ENCODE measurements around the gene FAM163B.

The FAM163B gene

DNA sequence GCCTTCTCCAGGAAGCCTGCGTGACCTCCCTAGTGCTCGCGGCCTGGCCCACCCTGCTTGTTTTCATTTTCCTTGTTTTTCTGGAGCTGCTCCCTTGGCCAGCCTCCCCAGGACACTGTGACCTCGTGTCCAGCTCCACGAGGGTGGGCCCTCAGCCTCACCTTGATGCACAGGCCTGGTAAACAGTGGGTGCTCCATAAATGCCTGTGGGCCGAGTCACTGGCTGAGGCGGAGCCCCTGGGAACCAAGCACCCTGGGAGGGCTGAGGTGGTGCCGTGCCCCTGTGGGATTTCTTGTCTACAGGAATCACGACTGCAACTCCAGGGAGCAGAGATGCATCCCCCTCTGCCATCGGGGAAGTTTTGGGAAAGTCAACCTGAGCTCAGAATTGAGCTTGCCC lies 17.2 kb downstream of the FAM163B start:
- Histone ChIP-seq H3K4me3 (ENCODE audit: low read length in 2 of 2) (no peak overlapping the region), H3K36me3 (ENCODE audit: control insufficient read depth in 2 of 2, insufficient read depth in 2 of 2, low read length in 2 of 2) (no peaks in the 10 kb centered on the region), H3K27me3 (ENCODE audit: control insufficient read depth in 2 of 2, insufficient read depth in 2 of 2, low read length in 2 of 2) (no peaks in the 10 kb centered on the region), H3K27ac (ENCODE audit: low read depth in 2 of 2, low read length in 2 of 2) (no peak overlapping the region), H3K9ac (ENCODE audit: low read depth in 1 of 2, low read length in 2 of 2) (no peak overlapping the region), H3K4me1 (ENCODE audit: control insufficient read depth in 2 of 2, insufficient read depth in 2 of 2, low read length in 2 of 2) (no peaks in the 10 kb centered on the region), H3K9me3 (ENCODE audit: control insufficient read depth in 2 of 2, low read length in 2 of 2) (peaks cover 0 to 3% of the 10 kb centered on the region in 2 donors)

DNA sequence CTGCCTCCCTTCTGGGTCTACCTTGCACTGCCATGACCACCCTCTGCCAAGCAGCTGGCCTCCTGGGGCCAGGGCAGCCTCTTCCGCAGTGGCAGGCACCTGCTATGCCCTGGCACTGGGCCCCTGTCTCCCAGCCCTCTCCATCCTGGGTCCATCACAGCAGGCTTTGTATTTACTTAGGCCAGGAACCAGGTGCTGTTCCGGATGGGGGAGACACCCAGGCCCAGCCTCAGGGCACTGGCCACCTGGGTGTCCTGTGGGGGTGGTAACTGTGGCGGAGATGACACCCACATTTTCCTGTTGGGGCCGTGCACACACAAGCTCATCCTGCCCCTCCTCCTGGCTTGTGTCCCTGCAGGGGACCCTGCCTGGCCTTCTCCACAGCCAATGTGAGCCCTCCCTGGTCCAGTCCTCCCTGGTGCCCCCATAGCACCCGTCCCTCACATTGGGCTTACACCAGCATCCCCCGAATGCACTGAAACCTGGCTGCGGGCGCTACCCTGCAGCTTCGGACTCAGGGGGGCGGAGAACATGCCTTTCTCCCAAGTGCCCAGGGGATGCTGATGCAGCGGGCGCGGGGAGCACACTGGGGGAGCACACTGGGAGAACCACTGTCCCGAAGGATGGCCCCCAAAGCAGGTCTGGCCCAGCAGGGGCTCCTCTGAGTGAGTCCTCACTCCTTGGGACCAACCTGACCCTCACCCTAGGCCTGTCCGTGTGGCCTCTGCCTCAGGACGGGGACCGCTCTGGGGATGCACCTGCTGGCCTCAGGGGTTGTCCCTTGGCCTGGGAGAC lies 17.9 kb downstream of the FAM163B start:
- Histone ChIP-seq H3K4me3 (ENCODE audit: low read length in 2 of 2) (no peak overlapping the region), H3K27ac (ENCODE audit: low read depth in 2 of 2, low read length in 2 of 2) (no peak overlapping the region), H3K9me3 (ENCODE audit: control insufficient read depth in 2 of 2, low read length in 2 of 2) (peaks cover 0 to 2% of the 10 kb centered on the region in 2 donors), H3K9ac (ENCODE audit: low read depth in 1 of 2, low read length in 2 of 2) (no peak overlapping the region), H3K27me3 (ENCODE audit: control insufficient read depth in 2 of 2, insufficient read depth in 2 of 2, low read length in 2 of 2) (no peaks in the 10 kb centered on the region), H3K4me1 (ENCODE audit: control insufficient read depth in 2 of 2, insufficient read depth in 2 of 2, low read length in 2 of 2) (no peaks in the 10 kb centered on the region), H3K36me3 (ENCODE audit: control insufficient read depth in 2 of 2, insufficient read depth in 2 of 2, low read length in 2 of 2) (no peaks in the 10 kb centered on the region)

DNA sequence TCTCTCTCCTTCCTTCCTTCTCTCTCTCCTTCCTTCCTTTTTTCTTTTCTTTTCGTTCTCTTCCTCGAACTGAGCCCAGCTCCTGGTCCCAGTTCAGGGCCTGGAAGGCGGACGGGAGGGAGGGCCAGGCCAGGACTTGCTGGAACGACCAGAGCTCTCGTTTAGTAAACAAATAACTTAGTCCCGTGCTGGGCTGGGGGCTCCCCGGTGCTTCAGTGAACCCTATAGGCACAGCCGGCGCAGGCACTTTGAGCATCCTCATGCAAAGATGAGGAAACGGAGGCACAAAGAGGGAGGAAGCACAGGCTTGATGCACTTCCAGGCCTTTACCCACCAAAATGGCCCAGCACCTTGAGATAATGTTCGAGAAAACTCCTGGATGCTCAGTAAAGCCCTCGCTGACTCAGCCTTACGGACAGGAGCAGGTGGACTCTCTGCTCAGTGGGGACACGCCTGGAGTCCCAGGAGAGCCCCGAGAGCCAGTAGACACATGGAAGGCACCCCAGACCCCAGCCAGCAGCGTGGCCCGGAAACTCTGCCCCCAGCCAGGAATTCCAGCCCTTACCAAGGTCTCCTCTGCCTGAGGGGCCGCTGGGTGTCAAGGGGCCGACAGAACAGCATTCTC lies 18.8 kb downstream of the FAM163B start:
- no peak overlapping the region for H3K4me3 ChIP-seq (ENCODE audit: low read length in 2 of 2)
- H3K27me3 ChIP-seq (ENCODE audit: control insufficient read depth in 2 of 2, insufficient read depth in 2 of 2, low read length in 2 of 2), result peaks cover 4 to 5% of the 10 kb centered on the region in 2 donors
- H3K27ac ChIP-seq (ENCODE audit: low read depth in 2 of 2, low read length in 2 of 2), result no peak overlapping the region
- peaks cover 2 to 4% of the 10 kb centered on the region in 2 donors for H3K4me1 ChIP-seq (ENCODE audit: control insufficient read depth in 2 of 2, insufficient read depth in 2 of 2, low read length in 2 of 2)
- no peak overlapping the region for H3K9ac ChIP-seq (ENCODE audit: low read depth in 1 of 2, low read length in 2 of 2)
- H3K9me3 ChIP-seq (ENCODE audit: control insufficient read depth in 2 of 2, low read length in 2 of 2), result peaks cover 0 to 2% of the 10 kb centered on the region in 2 donors
- no peaks in the 10 kb centered on the region for H3K36me3 ChIP-seq (ENCODE audit: control insufficient read depth in 2 of 2, insufficient read depth in 2 of 2, low read length in 2 of 2)

DNA sequence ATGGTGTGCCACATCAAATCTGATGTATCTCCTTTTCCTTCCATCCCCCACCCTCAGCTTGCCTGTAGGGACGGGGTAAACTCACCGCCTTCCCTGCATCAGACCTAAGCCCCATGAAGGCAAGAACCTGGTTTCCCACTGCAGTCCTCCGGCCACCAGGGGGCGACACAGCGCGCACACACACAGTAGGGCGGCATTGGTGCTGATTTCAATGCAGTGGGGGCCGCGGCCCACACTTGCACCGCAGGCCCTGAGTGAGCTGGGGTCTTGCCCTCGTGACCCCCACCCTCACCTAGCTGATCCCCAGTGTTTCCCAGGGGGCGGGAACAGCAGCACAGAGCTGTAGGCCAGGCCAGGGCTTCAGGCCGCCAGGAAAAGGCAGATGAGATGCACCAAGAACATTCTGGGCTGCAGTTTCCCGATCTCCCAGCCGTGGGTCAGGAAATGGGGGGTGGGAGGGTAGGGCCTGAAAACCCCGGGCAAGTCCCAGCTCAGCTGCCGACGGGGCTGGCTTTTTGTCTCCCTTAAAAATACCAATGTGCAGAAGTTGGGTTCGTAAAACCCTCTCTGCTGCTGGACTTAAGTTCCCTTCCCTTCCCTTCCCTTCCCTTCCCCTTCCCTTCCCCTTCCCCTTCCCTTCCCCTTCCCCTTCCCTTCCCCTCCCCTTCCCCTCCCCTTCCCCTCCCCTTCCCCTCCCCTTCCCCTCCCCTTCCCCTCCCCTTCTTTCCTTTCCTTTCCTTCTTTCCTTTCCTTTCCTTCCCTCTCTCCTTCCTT lies 19.5 kb downstream of the FAM163B start:
- no peak overlapping the region for H3K9ac ChIP-seq (ENCODE audit: low read depth in 1 of 2, low read length in 2 of 2)
- H3K27me3 ChIP-seq (ENCODE audit: control insufficient read depth in 2 of 2, insufficient read depth in 2 of 2, low read length in 2 of 2), result peaks cover 4 to 5% of the 10 kb centered on the region in 2 donors
- H3K27ac ChIP-seq (ENCODE audit: low read depth in 2 of 2, low read length in 2 of 2), result no peak overlapping the region
- H3K4me3 ChIP-seq (ENCODE audit: low read length in 2 of 2), result no peak overlapping the region
- peaks cover 9 to 11% of the 10 kb centered on the region in 2 donors for H3K4me1 ChIP-seq (ENCODE audit: control insufficient read depth in 2 of 2, insufficient read depth in 2 of 2, low read length in 2 of 2)
- H3K36me3 ChIP-seq (ENCODE audit: control insufficient read depth in 2 of 2, insufficient read depth in 2 of 2, low read length in 2 of 2), result no peaks in the 10 kb centered on the region
- H3K9me3 ChIP-seq (ENCODE audit: control insufficient read depth in 2 of 2, low read length in 2 of 2), result peaks cover 0 to 2% of the 10 kb centered on the region in 2 donors

DNA sequence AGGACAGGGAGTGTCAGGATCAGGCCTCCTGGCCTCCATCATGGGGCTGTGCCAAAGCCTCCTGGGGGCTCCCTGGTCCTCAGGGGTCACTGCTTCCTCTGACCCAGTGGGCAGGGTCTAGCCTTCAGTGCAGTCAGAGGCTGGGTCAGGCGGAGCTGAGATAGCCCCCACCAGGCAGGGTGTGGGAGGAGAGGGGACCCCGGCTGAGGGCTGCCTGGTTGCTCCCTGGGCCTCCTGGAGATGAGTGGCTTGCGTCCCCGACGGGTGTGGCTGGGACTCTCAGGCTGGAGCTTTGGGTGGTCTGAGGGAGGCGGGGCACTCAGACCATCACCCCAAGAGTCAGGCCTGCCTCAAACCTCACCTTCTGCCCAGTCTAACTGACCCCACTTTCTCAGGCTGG lies 21.7 kb downstream of the FAM163B start:
- no peak overlapping the region for H3K9ac ChIP-seq (ENCODE audit: low read depth in 1 of 2, low read length in 2 of 2)
- no peak overlapping the region for H3K27ac ChIP-seq (ENCODE audit: low read depth in 2 of 2, low read length in 2 of 2)
- no peaks in the 10 kb centered on the region for H3K36me3 ChIP-seq (ENCODE audit: control insufficient read depth in 2 of 2, insufficient read depth in 2 of 2, low read length in 2 of 2)
- no peak overlapping the region for H3K4me3 ChIP-seq (ENCODE audit: low read length in 2 of 2)
- peaks cover 0 to 2% of the 10 kb centered on the region in 2 donors for H3K9me3 ChIP-seq (ENCODE audit: control insufficient read depth in 2 of 2, low read length in 2 of 2)
- peaks cover 4 to 5% of the 10 kb centered on the region in 2 donors for H3K27me3 ChIP-seq (ENCODE audit: control insufficient read depth in 2 of 2, insufficient read depth in 2 of 2, low read length in 2 of 2)
- peaks cover 15 to 22% of the 10 kb centered on the region in 2 donors for H3K4me1 ChIP-seq (ENCODE audit: control insufficient read depth in 2 of 2, insufficient read depth in 2 of 2, low read length in 2 of 2)

DNA sequence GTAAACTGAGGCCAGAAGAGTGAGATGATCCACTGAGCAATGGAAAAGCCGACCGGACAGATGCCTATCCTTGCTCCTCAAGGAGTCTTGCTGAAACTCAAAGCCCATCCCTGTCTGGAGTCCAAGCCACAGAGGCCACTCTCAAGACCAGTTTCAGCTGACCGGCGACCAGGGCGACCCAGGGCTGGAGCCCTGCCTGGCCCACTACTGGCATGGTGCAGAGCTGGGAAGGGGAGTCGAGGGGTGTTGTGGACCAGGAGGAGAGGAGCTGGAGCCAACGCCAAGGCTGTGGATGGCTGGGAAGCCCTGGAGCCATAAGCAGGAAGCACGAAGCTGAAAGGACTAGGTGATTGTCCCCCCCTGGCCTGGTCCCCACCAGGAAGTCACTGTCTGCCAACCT lies 22.1 kb downstream of the FAM163B start:
- peaks cover 0 to 2% of the 10 kb centered on the region in 2 donors for H3K9me3 ChIP-seq (ENCODE audit: control insufficient read depth in 2 of 2, low read length in 2 of 2)
- no peak overlapping the region for H3K27ac ChIP-seq (ENCODE audit: low read depth in 2 of 2, low read length in 2 of 2)
- H3K27me3 ChIP-seq (ENCODE audit: control insufficient read depth in 2 of 2, insufficient read depth in 2 of 2, low read length in 2 of 2), result peaks cover 4 to 5% of the 10 kb centered on the region in 2 donors
- peaks cover 15 to 22% of the 10 kb centered on the region in 2 donors for H3K4me1 ChIP-seq (ENCODE audit: control insufficient read depth in 2 of 2, insufficient read depth in 2 of 2, low read length in 2 of 2)
- H3K36me3 ChIP-seq (ENCODE audit: control insufficient read depth in 2 of 2, insufficient read depth in 2 of 2, low read length in 2 of 2), result no peaks in the 10 kb centered on the region
- H3K9ac ChIP-seq (ENCODE audit: low read depth in 1 of 2, low read length in 2 of 2), result no peak overlapping the region
- no peak overlapping the region for H3K4me3 ChIP-seq (ENCODE audit: low read length in 2 of 2)

DNA sequence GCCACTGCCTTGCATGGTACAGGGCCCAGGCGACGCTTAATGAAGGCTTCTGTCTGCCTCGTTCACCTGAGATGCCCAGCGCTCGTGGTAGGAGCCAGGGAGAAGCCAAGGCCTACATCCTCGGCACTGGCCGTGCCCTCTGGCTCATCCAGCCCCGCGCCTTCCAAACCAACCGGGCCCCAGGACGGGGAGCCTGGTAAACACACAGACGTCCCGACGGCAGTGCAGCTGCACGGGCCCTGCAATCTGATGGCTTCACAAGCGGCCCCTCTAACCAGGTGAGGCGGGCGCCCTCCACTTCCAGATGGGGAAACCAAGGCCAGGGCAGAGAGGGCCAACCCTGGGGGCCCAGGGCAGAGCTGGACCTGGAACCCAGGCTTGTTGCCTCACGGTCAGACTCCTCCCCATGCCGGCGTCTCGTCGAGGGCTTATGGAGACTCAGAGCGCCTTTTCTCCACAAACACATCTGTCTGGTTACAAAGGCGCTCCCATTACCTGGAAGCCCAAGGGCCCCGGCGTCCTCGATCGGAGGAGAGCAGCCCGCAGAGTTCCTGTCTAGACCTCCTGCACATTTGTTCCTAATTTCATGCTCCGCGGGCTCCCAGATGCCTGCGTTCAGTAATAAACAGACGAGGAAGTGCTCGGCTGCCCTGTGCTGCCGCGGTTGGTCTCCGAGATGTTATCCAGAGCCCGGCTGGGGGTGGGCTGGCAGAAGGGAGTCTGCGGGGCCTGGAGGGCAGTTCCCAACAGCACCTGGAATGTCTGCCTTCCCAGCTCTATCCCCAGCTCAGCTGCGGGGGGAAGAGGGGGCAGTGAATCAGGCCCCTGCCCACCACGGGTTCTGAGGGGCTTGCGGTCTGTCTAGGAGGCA lies 23.5 kb downstream of the FAM163B start:
- peaks cover 4 to 5% of the 10 kb centered on the region in 2 donors for H3K27me3 ChIP-seq (ENCODE audit: control insufficient read depth in 2 of 2, insufficient read depth in 2 of 2, low read length in 2 of 2)

DNA sequence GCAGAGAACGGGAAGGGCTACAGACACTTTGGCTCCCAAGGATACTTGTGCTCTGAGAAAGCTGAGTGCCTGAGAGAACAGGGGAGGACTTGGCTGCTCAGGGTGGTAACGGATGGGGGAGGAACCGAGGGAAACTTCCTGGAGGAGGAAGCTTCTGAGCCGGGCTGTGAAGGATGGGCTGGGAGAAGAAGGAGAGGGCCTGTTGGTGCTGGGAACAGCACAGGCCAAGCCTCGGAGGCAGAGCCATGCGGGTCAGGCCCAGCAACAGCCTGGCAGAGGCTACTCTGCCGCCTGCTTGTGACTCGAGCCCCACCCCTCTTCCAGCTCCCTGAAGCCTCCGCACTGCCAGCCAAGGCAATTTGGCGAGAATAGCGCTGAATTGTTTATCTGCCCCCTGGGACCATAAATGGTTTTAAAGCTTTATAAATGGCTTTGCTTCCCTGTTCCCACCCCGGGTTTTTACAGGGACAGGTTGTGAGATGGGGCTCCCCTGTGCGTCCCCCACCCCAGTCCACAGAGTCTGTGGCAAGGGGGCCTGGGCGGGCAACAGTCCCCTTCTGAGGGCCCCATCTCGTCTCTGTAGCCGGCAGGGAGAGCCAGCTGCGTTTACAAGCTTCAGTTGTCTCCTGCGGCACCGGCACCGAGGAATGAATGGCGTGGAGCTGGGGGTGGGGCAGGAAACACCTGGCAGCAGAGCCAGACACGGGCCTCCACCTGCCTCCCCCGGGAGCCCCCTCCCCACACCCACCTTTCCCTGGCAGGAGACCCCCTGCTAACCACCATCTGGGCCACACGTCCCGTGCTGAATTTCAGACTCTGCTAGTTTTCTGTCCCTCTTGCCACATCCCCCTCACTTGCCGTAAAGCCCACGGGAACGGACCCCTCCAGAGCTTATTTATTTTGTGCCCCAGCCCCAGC lies 24.4 kb downstream of the FAM163B start:
- Histone ChIP-seq H3K36me3 (ENCODE audit: control insufficient read depth in 2 of 2, insufficient read depth in 2 of 2, low read length in 2 of 2) (no peaks in the 10 kb centered on the region), H3K9me3 (ENCODE audit: control insufficient read depth in 2 of 2, low read length in 2 of 2) (peaks cover 0 to 2% of the 10 kb centered on the region in 2 donors), H3K4me3 (ENCODE audit: low read length in 2 of 2) (peak overlapping the region in 1 of 2 donors; percentile 13), H3K27ac (ENCODE audit: low read depth in 2 of 2, low read length in 2 of 2) (no peak overlapping the region), H3K4me1 (ENCODE audit: control insufficient read depth in 2 of 2, insufficient read depth in 2 of 2, low read length in 2 of 2) (peaks cover 15 to 22% of the 10 kb centered on the region in 2 donors), H3K27me3 (ENCODE audit: control insufficient read depth in 2 of 2, insufficient read depth in 2 of 2, low read length in 2 of 2) (peaks cover 4 to 5% of the 10 kb centered on the region in 2 donors), H3K9ac (ENCODE audit: low read depth in 1 of 2, low read length in 2 of 2) (no peak overlapping the region)

More for the DNA sequence above, 23.5 kb downstream of the FAM163B start:
- Histone ChIP-seq H3K4me3 (ENCODE audit: low read length in 2 of 2) (no peak overlapping the region), H3K4me1 (ENCODE audit: control insufficient read depth in 2 of 2, insufficient read depth in 2 of 2, low read length in 2 of 2) (peaks cover 15 to 22% of the 10 kb centered on the region in 2 donors), H3K36me3 (ENCODE audit: control insufficient read depth in 2 of 2, insufficient read depth in 2 of 2, low read length in 2 of 2) (no peaks in the 10 kb centered on the region), H3K9ac (ENCODE audit: low read depth in 1 of 2, low read length in 2 of 2) (no peak overlapping the region), H3K9me3 (ENCODE audit: control insufficient read depth in 2 of 2, low read length in 2 of 2) (peaks cover 0 to 2% of the 10 kb centered on the region in 2 donors), H3K27ac (ENCODE audit: low read depth in 2 of 2, low read length in 2 of 2) (no peak overlapping the region)

DNA sequence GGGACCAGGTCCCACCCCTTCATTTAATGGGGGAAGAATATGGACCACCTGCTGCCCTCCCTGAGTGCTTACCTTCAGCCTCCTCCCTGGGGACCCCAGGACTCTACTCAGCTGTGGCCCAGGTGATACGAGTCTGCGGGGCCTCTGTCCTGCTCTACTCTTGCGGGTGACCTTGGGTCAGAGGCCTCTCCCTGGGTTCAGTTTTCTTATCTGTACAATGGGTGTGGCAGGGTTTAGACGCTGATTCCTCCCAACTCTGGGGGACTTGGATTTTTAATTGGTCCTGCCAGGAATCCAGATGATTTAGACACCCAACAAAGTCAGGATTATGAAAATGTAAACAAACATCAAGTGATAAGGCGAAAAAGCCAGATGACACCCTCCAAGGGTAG lies 25.0 kb downstream of the FAM163B start:
- H3K36me3 ChIP-seq (ENCODE audit: control insufficient read depth in 2 of 2, insufficient read depth in 2 of 2, low read length in 2 of 2), result no peaks in the 10 kb centered on the region
- H3K4me1 ChIP-seq (ENCODE audit: control insufficient read depth in 2 of 2, insufficient read depth in 2 of 2, low read length in 2 of 2), result peaks cover 15 to 22% of the 10 kb centered on the region in 2 donors
- no peaks in the 10 kb centered on the region for H3K9me3 ChIP-seq (ENCODE audit: control insufficient read depth in 2 of 2, low read length in 2 of 2)
- no peak overlapping the region for H3K9ac ChIP-seq (ENCODE audit: low read depth in 1 of 2, low read length in 2 of 2)
- H3K27ac ChIP-seq (ENCODE audit: low read depth in 2 of 2, low read length in 2 of 2), result no peak overlapping the region
- H3K27me3 ChIP-seq (ENCODE audit: control insufficient read depth in 2 of 2, insufficient read depth in 2 of 2, low read length in 2 of 2), result peaks cover 4 to 5% of the 10 kb centered on the region in 2 donors
- peak overlapping the region in 1 of 2 donors; percentile 13 for H3K4me3 ChIP-seq (ENCODE audit: low read length in 2 of 2)
